GM19467 (cell line): ENCODE measurements around the gene ANK2.
A peak's percentile ranks its signal among the peaks of the same experiment; 100 is the strongest.

Source experiments
- ATAC-seq: cut with Tn5 transposase; IDR thresholded peaks from one replicate; pipeline ENCODE4 v1.9.1; 2021; ENCODE audit warnings: mild to moderate bottlenecking, moderate library complexity; ENCODE audit not compliant: unreplicated experiment

ANK2 gene

GRCh38 chr4:113325876-113326615, 276.6 kb downstream of the ANK2 start:
- no peak for ATAC-seq

- no peak for ATAC-seq
These were observed 278.0 kb downstream of the ANK2 start for GRCh38 chr4:113327494-113327893.

- ATAC-seq, result no peak
These were observed 279.1 kb downstream of the ANK2 start for GRCh38 chr4:113328514-113328913.

- no peak for ATAC-seq
These were observed 280.7 kb downstream of the ANK2 start for GRCh38 chr4:113330200-113330599.

GRCh38 chr4:113331811-113332210, 282.4 kb downstream of the ANK2 start:
- no peak for ATAC-seq

GRCh38 chr4:113332701-113333100, 283.2 kb downstream of the ANK2 start:
- ATAC-seq, result no peak

- ATAC-seq, result no peak
These were observed 286.3 kb downstream of the ANK2 start for GRCh38 chr4:113335746-113336145.

GRCh38 chr4:113336556-113336955, 287.1 kb downstream of the ANK2 start:
- no peak for ATAC-seq

GRCh38 chr4:113339430-113339813, 290.0 kb downstream of the ANK2 start:
- ATAC-seq, result no peak

- no peak for ATAC-seq
These were observed 294.6 kb downstream of the ANK2 start for GRCh38 chr4:113344100-113344499.

GRCh38 chr4:113347245-113347644, 297.8 kb downstream of the ANK2 start:
- ATAC-seq, result no peak

- no peak for ATAC-seq
These were observed 300.0 kb downstream of the ANK2 start for GRCh38 chr4:113349430-113349829.

- ATAC-seq, result no peak
These were observed 301.1 kb downstream of the ANK2 start for GRCh38 chr4:113350576-113350975.

- ATAC-seq, result peak; percentile 98
These were observed 306.3 kb downstream of the ANK2 start for GRCh38 chr4:113355550-113356371.

- no peak for ATAC-seq
These were observed 307.0 kb downstream of the ANK2 start for GRCh38 chr4:113356453-113356852.

- ATAC-seq, result no peak
These were observed 309.3 kb downstream of the ANK2 start for GRCh38 chr4:113358784-113359183.

- ATAC-seq, result no peak
These were observed 315.9 kb downstream of the ANK2 start for GRCh38 chr4:113365377-113365776.

GRCh38 chr4:113368056-113368455, 318.6 kb downstream of the ANK2 start:
- no peak for ATAC-seq

- no peak for ATAC-seq
These were observed 321.7 kb downstream of the ANK2 start for GRCh38 chr4:113371111-113371510.

GRCh38 chr4:113375964-113376666, 326.7 kb downstream of the ANK2 start:
- no peak for ATAC-seq

- no peak for ATAC-seq
These were observed 329.4 kb downstream of the ANK2 start for GRCh38 chr4:113378836-113379235.

- ATAC-seq, result no peak
These were observed 333.3 kb downstream of the ANK2 start for GRCh38 chr4:113382704-113383103.
